ENCODE data around the gene NUDT19. TPM values are rescaled to one million over a fixed set of nuclear protein-coding genes. Genes with fewer than 3 reads are reported as not detected.

The NUDT19 gene
- total and polyA plus RNA-seq, 8 donors, result 9.5 to 16.6 (median 11.0) TPM

- DNase-seq (no peak), ATAC-seq (no peak)
- H3K4me1 ChIP-seq, result no peaks in the 10 kb centered on the region
- TF ChIP-seq CTCF (IDR thresholded peaks at IDR 0.05), result no peak
- intact Hi-C loops (cut with DNase I), result no loop called here
- H3K4me3 ChIP-seq, result no peak overlapping the region
- peaks cover 0 to 5% of the 10 kb centered on the region in 2 donors for H3K9me3 ChIP-seq
- no peak overlapping the region for H3K27ac ChIP-seq
- no peaks in the 10 kb centered on the region for H3K36me3 ChIP-seq
- H3K27me3 ChIP-seq, result no peaks in the 10 kb centered on the region
Measured at GRCh38 chr19:32757189-32757588, 65.6 kb downstream of the NUDT19 start.

Other genes with a start within 250 kb of the NUDT19 start
- gene PDCD5, start 110.6 kb upstream of the NUDT19 start, total RNA-seq, result 10 to 100 TPM; 69.3 to 91.3 TPM
- 100 to 1,000 TPM; 108 to 131 (median 120) TPM for gene PDCD5, start 110.6 kb upstream of the NUDT19 start, polyA plus RNA-seq (ENCODE audit: insufficient read length in 6 of 6)
- gene ANKRD27, start 16.6 kb upstream of the NUDT19 start, total RNA-seq, result 10 to 100 TPM; 28.9 to 35.7 TPM
- 10 to 100 TPM; 19.7 to 22.7 (median 22.0) TPM for gene ANKRD27, start 16.6 kb upstream of the NUDT19 start, polyA plus RNA-seq (ENCODE audit: insufficient read length in 6 of 6)
- under 1 TPM; 0.55 to 0.68 TPM for gene RGS9BP, start 16.0 kb upstream of the NUDT19 start, total RNA-seq
- gene RGS9BP, start 16.0 kb upstream of the NUDT19 start, polyA plus RNA-seq (ENCODE audit: insufficient read length in 6 of 6), result under 1 TPM in 3 of 6 donors, not detected in 3; 0.06 to 0.08 (median 0.07) TPM
- gene TDRD12, start 27.9 kb downstream of the NUDT19 start, total RNA-seq, result under 1 TPM; 0.20 to 0.34 TPM
- 1 to 10 TPM in 1 of 6 donors, under 1 TPM in 5; 0.26 to 1.2 (median 0.67) TPM for gene TDRD12, start 27.9 kb downstream of the NUDT19 start, polyA plus RNA-seq (ENCODE audit: insufficient read length in 6 of 6)
- gene SLC7A9, start 177.9 kb downstream of the NUDT19 start, total RNA-seq, result under 1 TPM in 1 of 2 donors, not detected in 1; 0.35 TPM
- 1 to 10 TPM in 3 of 6 donors, under 1 TPM in 3; 0.61 to 1.4 (median 1.0) TPM for gene SLC7A9, start 177.9 kb downstream of the NUDT19 start, polyA plus RNA-seq (ENCODE audit: insufficient read length in 6 of 6)

Data from left lung (tissue), 10 donors.